T-cell (primary cell): ENCODE measurements around the gene NDUFB2. TPM values are rescaled to one million over a fixed set of nuclear protein-coding genes. Genes with fewer than 3 reads are reported as not detected.

Experiments used
- ATAC-seq, 4 experiments: fragments of 200-7000 bp in 3 of 4; fragments of 150-1000 bp in 1 of 4; cut with Tn5 transposase; replicated peaks in 1 of 4; 1 replicate in 3 of 4; 2 replicates in 1 of 4; pipeline ENCODE4 v1.10.0; 2021; ENCODE audit warnings: moderate library complexity in 3 of 4, mild to moderate bottlenecking in 2 of 4, moderate number of reproducible peaks in 1 of 4
- CTCF ChIA-PET, 2 donors: fragments of 300-600 bp; sonication (Branson Sonifier 250); formaldehyde crosslinking; loops; one replicate each; lab custom pipeline; 2022; ENCODE audit warnings: antibody characterized with exemption in 2 of 2; lab: Charles Lee
- POLR2A ChIA-PET, 2 donors: fragments of 300-600 bp; sonication (Branson Sonifier 250); formaldehyde crosslinking; loops; one replicate each; lab custom pipeline; 2022; ENCODE audit warnings: antibody characterized with exemption in 2 of 2; lab: Charles Lee
- DNase-seq, 35 experiments: peaks; one replicate each; pipeline versions ENCODE4 v3.0.0 to v3.0.0-alpha.2; 2013 to 2023
- H3K27ac ChIP-seq: one replicate; pipeline ENCODE4 v1.5.1; 2013; ENCODE audit warnings: low read length
- H3K27me3 ChIP-seq, 2 experiments: replicated peaks in 1 of 2; 1 replicate in 1 of 2; 2 replicates in 1 of 2; pipeline versions ENCODE4 v1.6.1 to v1.7.0; 2013; ENCODE audit warnings: low read length in 1 of 2, mixed read lengths in 1 of 2; ENCODE audit not compliant: control insufficient read depth in 2 of 2, insufficient read depth in 2 of 2; ENCODE audit errors: extremely low read depth in 1 of 2
- H3K36me3 ChIP-seq, 2 donors: 1 replicate in 1 of 2; 2 replicates in 1 of 2; pipeline versions ENCODE4 v1.6.1 to v1.7.0; 2013; ENCODE audit warnings: low read length in 1 of 2; ENCODE audit not compliant: control insufficient read depth in 2 of 2, insufficient read depth in 1 of 2; ENCODE audit errors: extremely low read depth in 1 of 2
- H3K4me1 ChIP-seq, 2 experiments: 1 replicate in 1 of 2; 2 replicates in 1 of 2; pipeline versions ENCODE4 v1.6.1 to v1.7.0; 2013; ENCODE audit warnings: low read length in 2 of 2, mixed read lengths in 1 of 2; ENCODE audit not compliant: insufficient read depth in 2 of 2, control insufficient read depth in 1 of 2; ENCODE audit errors: extremely low read depth in 1 of 2
- H3K4me3 ChIP-seq, 2 donors: 1 replicate in 1 of 2; 2 replicates in 1 of 2; pipeline versions ENCODE4 v1.5.1 to v1.7.0; 2013; ENCODE audit warnings: mild to moderate bottlenecking in 2 of 2, low read length in 1 of 2, moderate library complexity in 1 of 2; ENCODE audit not compliant: control insufficient read depth in 1 of 2; ENCODE audit errors: extremely low read depth in 1 of 2
- H3K9me3 ChIP-seq: 2 replicates; pipeline ENCODE4 v1.7.0; 2013
- H3K27ac Mint-ChIP-seq, 2 donors: one replicate each; pipeline ENCODE4 v1.8.0; 2020 to 2021; ENCODE audit warnings: mild to moderate bottlenecking in 2 of 2, mixed read lengths in 2 of 2
- H3K27me3 Mint-ChIP-seq, 2 donors: one replicate each; pipeline ENCODE4 v1.8.0; 2021 to 2022; ENCODE audit warnings: mixed read lengths in 2 of 2
- H3K36me3 Mint-ChIP-seq: one replicate; pipeline ENCODE4 v1.8.0; 2021; ENCODE audit warnings: mixed read lengths
- H3K4me1 Mint-ChIP-seq, 3 donors: one replicate each; pipeline ENCODE4 v1.8.0; 2020 to 2022; ENCODE audit warnings: mixed read lengths in 3 of 3, mild to moderate bottlenecking in 1 of 3
- H3K4me3 Mint-ChIP-seq, 3 donors: one replicate each; pipeline ENCODE4 v1.8.0; 2020 to 2022; ENCODE audit warnings: mild to moderate bottlenecking in 3 of 3, mixed read lengths in 3 of 3, moderate library complexity in 3 of 3
- H3K9me3 Mint-ChIP-seq, 3 donors: one replicate each; pipeline ENCODE4 v1.8.0; 2020 to 2022; ENCODE audit warnings: mixed read lengths in 3 of 3
- WGBS: methylation state at CpG from one replicate; pipeline ENCODE4 v1.1.5; 2013; ENCODE audit warnings: missing lambda C conversion rate; ENCODE audit not compliant: insufficient coverage; 5-methylcytosine and 5-hydroxymethylcytosine counted together
- total RNA-seq, 35 experiments: library from RNA in 6 of 35; stranded (reverse) in 6 of 35; fragments of 120-200 nt in 1 of 35; gene quantifications; one replicate each; pipeline versions ENCODE4 v1.2.1 to v1.2.4 and lab custom pipeline; 2013 to 2026

The NDUFB2 gene
- total RNA-seq, 5 donors from 2014 or later (not counting 1 experiment from before 2014, with no cell fraction given): 97.2 to 110 (median 103) TPM

DNA sequence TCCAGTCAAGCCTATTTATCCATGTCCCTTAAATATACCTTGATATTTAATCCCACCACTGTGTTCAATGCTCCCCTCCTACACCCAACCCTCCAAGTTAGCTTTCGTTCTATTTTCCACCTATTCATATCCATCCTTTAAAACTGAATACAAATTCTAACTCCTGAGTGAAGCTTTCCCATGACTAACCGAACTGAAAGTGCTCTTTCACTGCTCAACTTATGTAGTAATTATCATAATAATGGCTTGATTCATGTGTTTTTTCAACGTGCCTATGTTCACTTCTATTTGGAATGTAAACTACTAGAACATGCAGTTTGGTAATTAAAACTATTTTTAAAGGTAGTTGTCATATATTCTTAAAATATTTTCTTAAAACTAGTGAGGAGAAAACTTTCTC is 58.0 kb downstream of the NDUFB2 start:
- no peaks in the 10 kb centered on the region for H3K4me1 Mint-ChIP-seq
- Histone ChIP-seq H3K27me3 (no peaks in the 10 kb centered on the region), H3K4me1 (no peaks in the 10 kb centered on the region), H3K27ac (no peak overlapping the region), H3K36me3 (peaks cover 3 to 10% of the 10 kb centered on the region in 2 donors), H3K4me3 (no peak overlapping the region), H3K9me3 (no peaks in the 10 kb centered on the region)
- ATAC-seq (no peak), DNase-seq (no peak)
- no peak overlapping the region for H3K4me3 Mint-ChIP-seq
- ChIA-PET POLR2A (no interaction called here), CTCF (no interaction called here)
- no peak overlapping the region for H3K27ac Mint-ChIP-seq
- 100% methylated on average over 1 of the region's 3 CpGs for WGBS
- H3K9me3 Mint-ChIP-seq: no peaks in the 10 kb centered on the region
- H3K27me3 Mint-ChIP-seq: no peaks in the 10 kb centered on the region
- peaks cover 42% of the 10 kb centered on the region for H3K36me3 Mint-ChIP-seq

Other genes with a start within 250 kb of the NDUFB2 start
- gene MKRN1, start 217.2 kb upstream of the NDUFB2 start, total RNA-seq: 100 to 1,000 TPM; 108 to 146 (median 137) TPM
- under 1 TPM in 1 of 5 donors, not detected in 4; 0.09 TPM for gene DENND2A, start 55.9 kb upstream of the NDUFB2 start, total RNA-seq
- 10 to 100 TPM; 16.3 to 23.3 (median 20.2) TPM for gene ADCK2, start 23.8 kb upstream of the NDUFB2 start, total RNA-seq
- gene BRAF, start 228.2 kb downstream of the NDUFB2 start, total RNA-seq: 10 to 100 TPM; 39.3 to 65.1 (median 42.2) TPM